ENCODE results near the gene CLSTN1. TPM values are rescaled to one million over a fixed set of nuclear protein-coding genes. Genes with fewer than 3 reads are reported as not detected.

CLSTN1 gene
- polyA plus RNA-seq, 6 donors from 2014 or later = 11.1 to 31.9 (median 15.0) TPM

GRCh38 chr1:9845914-9846313, 22.1 kb upstream of the CLSTN1 start:
- DNase-seq (no peak), ATAC-seq (ENCODE audit: low read depth in 2 of 2) (no peak)
- peaks cover 9 to 34% (median 33%) of the 10 kb centered on the region in 3 donors for H3K4me1 Mint-ChIP-seq
- H3K4me3 Mint-ChIP-seq = no peak overlapping the region
- H3K27ac Mint-ChIP-seq = peak overlapping the region in 1 of 6 donors; percentile 60
- no peaks in the 10 kb centered on the region for H3K36me3 Mint-ChIP-seq
- no peaks in the 10 kb centered on the region for H3K9me3 Mint-ChIP-seq
- H3K27me3 Mint-ChIP-seq = no peaks in the 10 kb centered on the region

- Mint-ChIP-seq H3K4me1 (peaks cover under 1 to 25% (median 23%) of the 10 kb centered on the region in 3 donors), H3K27me3 (no peaks in the 10 kb centered on the region), H3K9me3 (no peaks in the 10 kb centered on the region), H3K4me3 (no peak overlapping the region), H3K36me3 (no peaks in the 10 kb centered on the region), H3K27ac (no peak overlapping the region)
- ATAC-seq (ENCODE audit: low read depth in 2 of 2) (no peak), DNase-seq (no peak)
These were observed 21.0 kb upstream of the CLSTN1 start for GRCh38 chr1:9844756-9845155.

- ATAC-seq (ENCODE audit: low read depth in 2 of 2) = no peak
These were observed 20.3 kb upstream of the CLSTN1 start for GRCh38 chr1:9844106-9844505.

GRCh38 chr1:9843576-9843945, 19.8 kb upstream of the CLSTN1 start:
- ATAC-seq (ENCODE audit: low read depth in 2 of 2) (no peak), DNase-seq (no peak)
- H3K4me3 Mint-ChIP-seq = no peak overlapping the region
- no peak overlapping the region for H3K27ac Mint-ChIP-seq
- H3K9me3 Mint-ChIP-seq = no peaks in the 10 kb centered on the region
- H3K36me3 Mint-ChIP-seq = no peaks in the 10 kb centered on the region
- H3K4me1 Mint-ChIP-seq = peaks cover 0 to 17% (median 14%) of the 10 kb centered on the region in 3 donors
- no peaks in the 10 kb centered on the region for H3K27me3 Mint-ChIP-seq

More at GRCh38 chr1:9844106-9844505, 20.3 kb upstream of the CLSTN1 start:
- Mint-ChIP-seq H3K27me3 (no peaks in the 10 kb centered on the region), H3K4me3 (no peak overlapping the region), H3K9me3 (no peaks in the 10 kb centered on the region), H3K4me1 (peaks cover 0 to 18% (median 16%) of the 10 kb centered on the region in 3 donors), H3K27ac (no peak overlapping the region), H3K36me3 (no peaks in the 10 kb centered on the region)
- no peak for DNase-seq

GRCh38 chr1:9842781-9843575, 19.2 kb upstream of the CLSTN1 start:
- Mint-ChIP-seq H3K36me3 (no peaks in the 10 kb centered on the region), H3K4me1 (peaks cover 0 to 12% (median 11%) of the 10 kb centered on the region in 3 donors), H3K27ac (no peak overlapping the region), H3K27me3 (no peaks in the 10 kb centered on the region), H3K4me3 (no peak overlapping the region), H3K9me3 (no peaks in the 10 kb centered on the region)
- ATAC-seq (ENCODE audit: low read depth in 2 of 2) (no peak), DNase-seq (no peak)

- no peaks in the 10 kb centered on the region for H3K27me3 Mint-ChIP-seq
- no peak overlapping the region for H3K4me3 Mint-ChIP-seq
- no peak for ATAC-seq (ENCODE audit: low read depth in 2 of 2)
- peaks cover 4 to 12% (median 7%) of the 10 kb centered on the region in 3 donors for H3K4me1 Mint-ChIP-seq
- no peaks in the 10 kb centered on the region for H3K9me3 Mint-ChIP-seq
- no peaks in the 10 kb centered on the region for H3K36me3 Mint-ChIP-seq
- DNase-seq = no peak
- H3K27ac Mint-ChIP-seq = no peak overlapping the region
These were observed 18.4 kb upstream of the CLSTN1 start for GRCh38 chr1:9842073-9842711.

GRCh38 chr1:9841460-9841859, 17.7 kb upstream of the CLSTN1 start:
- Mint-ChIP-seq H3K4me3 (no peak overlapping the region), H3K36me3 (no peaks in the 10 kb centered on the region), H3K27me3 (no peaks in the 10 kb centered on the region)

GRCh38 chr1:9840176-9840575, 16.4 kb upstream of the CLSTN1 start:
- H3K4me3 Mint-ChIP-seq = no peak overlapping the region

More at GRCh38 chr1:9841460-9841859, 17.7 kb upstream of the CLSTN1 start:
- Mint-ChIP-seq H3K27ac (no peak overlapping the region), H3K4me1 (peaks cover 4 to 12% (median 7%) of the 10 kb centered on the region in 3 donors), H3K9me3 (no peaks in the 10 kb centered on the region)
- ATAC-seq (ENCODE audit: low read depth in 2 of 2) (no peak), DNase-seq (no peak)

GRCh38 chr1:9838946-9839345, 15.2 kb upstream of the CLSTN1 start:
- H3K36me3 Mint-ChIP-seq = no peaks in the 10 kb centered on the region
- H3K9me3 Mint-ChIP-seq = no peaks in the 10 kb centered on the region
- H3K4me3 Mint-ChIP-seq = no peak overlapping the region
- no peak for DNase-seq
- peaks cover 0 to 7% (median 4%) of the 10 kb centered on the region in 3 donors for H3K4me1 Mint-ChIP-seq
- no peaks in the 10 kb centered on the region for H3K27me3 Mint-ChIP-seq
- no peak for ATAC-seq (ENCODE audit: low read depth in 2 of 2)
- H3K27ac Mint-ChIP-seq = peak overlapping the region in 2 of 6 donors; percentile 3 to 38

More at GRCh38 chr1:9840176-9840575, 16.4 kb upstream of the CLSTN1 start:
- no peaks in the 10 kb centered on the region for H3K9me3 Mint-ChIP-seq
- no peak for ATAC-seq (ENCODE audit: low read depth in 2 of 2)
- H3K27me3 Mint-ChIP-seq = no peaks in the 10 kb centered on the region
- DNase-seq = no peak
- H3K36me3 Mint-ChIP-seq = no peaks in the 10 kb centered on the region
- H3K4me1 Mint-ChIP-seq = peaks cover 3 to 7% (median 4%) of the 10 kb centered on the region in 3 donors
- H3K27ac Mint-ChIP-seq = peak overlapping the region in 1 of 6 donors; percentile 18

- DNase-seq = no peak
- Mint-ChIP-seq H3K27ac (peak overlapping the region in 1 of 6 donors; percentile 47), H3K4me1 (peaks cover 0 to 7% (median 4%) of the 10 kb centered on the region in 3 donors), H3K4me3 (no peak overlapping the region), H3K36me3 (no peaks in the 10 kb centered on the region), H3K9me3 (no peaks in the 10 kb centered on the region), H3K27me3 (no peaks in the 10 kb centered on the region)
- ATAC-seq (ENCODE audit: low read depth in 2 of 2) = no peak
These were observed 12.8 kb upstream of the CLSTN1 start for GRCh38 chr1:9836632-9836960.

GRCh38 chr1:9835758-9836631, 12.2 kb upstream of the CLSTN1 start:
- H3K27me3 Mint-ChIP-seq = no peaks in the 10 kb centered on the region
- DNase-seq = no peak
- no peaks in the 10 kb centered on the region for H3K36me3 Mint-ChIP-seq
- ATAC-seq (ENCODE audit: low read depth in 2 of 2) = no peak
- peaks cover 0 to 7% (median 4%) of the 10 kb centered on the region in 3 donors for H3K4me1 Mint-ChIP-seq
- peak overlapping the region in 2 of 6 donors; percentile 15 to 47 for H3K27ac Mint-ChIP-seq
- no peaks in the 10 kb centered on the region for H3K9me3 Mint-ChIP-seq
- H3K4me3 Mint-ChIP-seq = no peak overlapping the region

- no peaks in the 10 kb centered on the region for H3K9me3 Mint-ChIP-seq
- H3K4me3 Mint-ChIP-seq = no peak overlapping the region
- no peak for ATAC-seq (ENCODE audit: low read depth in 2 of 2)
- no peaks in the 10 kb centered on the region for H3K27me3 Mint-ChIP-seq
- no peak for DNase-seq
- H3K27ac Mint-ChIP-seq = no peak overlapping the region
- no peaks in the 10 kb centered on the region for H3K36me3 Mint-ChIP-seq
- H3K4me1 Mint-ChIP-seq = peaks cover 0 to 7% (median 4%) of the 10 kb centered on the region in 3 donors
These were observed 11.6 kb upstream of the CLSTN1 start for GRCh38 chr1:9835404-9835757.

- Mint-ChIP-seq H3K27me3 (no peaks in the 10 kb centered on the region), H3K4me1 (peaks cover 0 to 7% (median 4%) of the 10 kb centered on the region in 3 donors), H3K9me3 (no peaks in the 10 kb centered on the region), H3K27ac (no peak overlapping the region), H3K4me3 (no peak overlapping the region), H3K36me3 (no peaks in the 10 kb centered on the region)
- DNase-seq = no peak
- no peak for ATAC-seq (ENCODE audit: low read depth in 2 of 2)
These were observed 9.9 kb upstream of the CLSTN1 start for GRCh38 chr1:9833632-9834031.

Measured in naive B cell (primary cell).